Neural cell (in vitro differentiated cells): ENCODE results near the gene GTSF1L. TPM values are rescaled to one million over a fixed set of nuclear protein-coding genes. Genes with fewer than 3 reads are reported as not detected.

ENCODE experiments used
- H2AFZ ChIP-seq: fragments of 200-600, 300-800 bp; sonication (generic), shearing (Covaris generic); 2 replicates; pipeline ENCODE4 v1.6.0; 2014; ENCODE audit warnings: low read depth, mild to moderate bottlenecking, antibody characterized with exemption, low read length, moderate library complexity
- H3F3A ChIP-seq: fragments of 200-600 bp; shearing (Covaris generic); 2 replicates; pipeline ENCODE4 v1.6.1; 2016; ENCODE audit warnings: mild to moderate bottlenecking, moderate library complexity, mixed read lengths, antibody characterized with exemption, low read length; ENCODE audit not compliant: insufficient read depth, poor library complexity, severe bottlenecking
- H3K27ac ChIP-seq: fragments of 200-600, 300-800 bp; sonication (generic), shearing (Covaris generic); 2 replicates; pipeline ENCODE4 v1.5.1; 2014; ENCODE audit warnings: mild to moderate bottlenecking, low read length, moderate library complexity
- H3K27me3 ChIP-seq: fragments of 300-800, 200-600 bp; sonication (generic), shearing (Covaris generic); 2 replicates; pipeline ENCODE4 v1.6.0; 2014; ENCODE audit warnings: mild to moderate bottlenecking, low read depth, low read length, moderate library complexity; ENCODE audit not compliant: insufficient read depth
- H3K36me3 ChIP-seq: fragments of 300-800, 200-600 bp; sonication (generic), shearing (Covaris generic); 2 replicates; pipeline ENCODE4 v1.5.1; 2014; ENCODE audit warnings: mild to moderate bottlenecking, antibody characterized with exemption, low read length, moderate library complexity; ENCODE audit not compliant: insufficient read depth
- H3K4me2 ChIP-seq: fragments of 300-800, 200-600 bp; sonication (generic), shearing (Covaris generic); 2 replicates; pipeline ENCODE4 v1.6.0; 2014; ENCODE audit warnings: mild to moderate bottlenecking, low read length
- H3K4me3 ChIP-seq: fragments of 300-800, 200-600 bp; sonication (generic), shearing (Covaris generic); 2 replicates; pipeline ENCODE4 v1.5.1; 2014; ENCODE audit warnings: mild to moderate bottlenecking, low read length, moderate library complexity
- H3K79me2 ChIP-seq: fragments of 200-600 bp; shearing (Covaris generic); replicated peaks from 2 replicates; pipeline ENCODE4 v1.6.0; 2014; ENCODE audit warnings: mild to moderate bottlenecking, low read length, moderate library complexity; ENCODE audit not compliant: insufficient read depth
- H3K9ac ChIP-seq: fragments of 300-800, 200-600 bp; sonication (generic), shearing (Covaris generic); 2 replicates; pipeline ENCODE4 v1.6.1; 2016; ENCODE audit warnings: mild to moderate bottlenecking, low read length, mixed read lengths
- H3K9me2 ChIP-seq: fragments of 200-600 bp; shearing (Covaris generic); 2 replicates; pipeline ENCODE4 v1.6.1; 2016; ENCODE audit warnings: mild to moderate bottlenecking, low read length, mixed read lengths; ENCODE audit not compliant: insufficient read depth
- H3K9me3 ChIP-seq: fragments of 200-600, 300-800 bp; sonication (generic), shearing (Covaris generic); 2 replicates; pipeline ENCODE4 v1.6.1; 2016; ENCODE audit warnings: mild to moderate bottlenecking, mixed run types, low read length, moderate library complexity, mixed read lengths
- H4K20me1 ChIP-seq: fragments of 200-600 bp; shearing (Covaris generic); 2 replicates; pipeline ENCODE4 v1.6.1; 2016; ENCODE audit warnings: mild to moderate bottlenecking, mixed run types; ENCODE audit not compliant: insufficient read depth
- CTCF ChIP-seq: fragments of 450-650 bp; IDR thresholded peaks from 2 replicates; pipeline ENCODE4 v1.5.1; 2014; ENCODE audit warnings: antibody characterized with exemption, mild to moderate bottlenecking, moderate library complexity; ENCODE audit not compliant: poor library complexity, severe bottlenecking
- EP300 ChIP-seq: fragments of 450-650 bp; conservative IDR thresholded peaks from 2 replicates; pipeline ENCODE4 v1.6.1; 2014; ENCODE audit warnings: antibody characterized with exemption, mild to moderate bottlenecking, moderate library complexity; ENCODE audit not compliant: poor library complexity, severe bottlenecking
- EZH2 ChIP-seq: fragments of 200-600, 300-800 bp; shearing (Covaris generic), sonication (generic); IDR thresholded peaks from 2 replicates; pipeline ENCODE4 v1.6.1; 2014; ENCODE audit warnings: antibody characterized with exemption, low read length, borderline replicate concordance, mild to moderate bottlenecking; ENCODE audit not compliant: insufficient read depth, poor library complexity, severe bottlenecking
- MXI1 ChIP-seq: fragments of 450-650 bp; conservative IDR thresholded peaks from 2 replicates; pipeline ENCODE4 v1.6.1; 2014; ENCODE audit warnings: antibody characterized with exemption, mild to moderate bottlenecking; ENCODE audit not compliant: poor library complexity, severe bottlenecking
- POLR2AphosphoS5 ChIP-seq: IDR thresholded peaks from 2 replicates; pipeline ENCODE4 v1.6.1; 2012
- RAD21 ChIP-seq: fragments of 450-650 bp; conservative IDR thresholded peaks from 2 replicates; pipeline ENCODE4 v1.6.1; 2014; ENCODE audit warnings: antibody characterized with exemption, mild to moderate bottlenecking, moderate library complexity
- REST ChIP-seq: IDR thresholded peaks from 2 replicates; pipeline ENCODE4 v1.6.1; 2012; ENCODE audit warnings: borderline replicate concordance
- SMC3 ChIP-seq: fragments of 450-650 bp; conservative IDR thresholded peaks from 2 replicates; pipeline ENCODE4 v1.6.1; 2014; ENCODE audit warnings: antibody characterized with exemption, mild to moderate bottlenecking, moderate library complexity; ENCODE audit not compliant: poor library complexity
- TAF1 ChIP-seq: IDR thresholded peaks from 2 replicates; pipeline ENCODE4 v1.6.1; 2012; ENCODE audit warnings: low read depth
- polyA plus RNA-seq: library from polyadenylated mRNA; depleted of rRNA; stranded (reverse); fragments of >200 nt; gene quantifications from 2 replicates; pipeline ENCODE4 v1.2.3, GENCODE V29; 2014

GTSF1L gene
- polyA plus RNA-seq, 1 donor from 2014 or later, result not detected

GRCh38 chr20:43744151-43744611, 17.4 kb upstream of the GTSF1L start:
- Histone ChIP-seq H3K27ac (no peak overlapping the region), H2AFZ (no peak overlapping the region), H3K79me2 (no peaks in the 10 kb centered on the region), H3K9ac (no peak overlapping the region), H3K9me3 (no peaks in the 10 kb centered on the region), H4K20me1 (no peaks in the 10 kb centered on the region), H3K4me2 (no peak overlapping the region), H3K4me3 (no peak overlapping the region), H3K9me2 (no peaks in the 10 kb centered on the region), H3F3A (no peaks in the 10 kb centered on the region), H3K27me3 (no peaks in the 10 kb centered on the region), H3K36me3 (no peaks in the 10 kb centered on the region)
- TF ChIP-seq TAF1 (no peak), CTCF (no peak), EZH2 (no peak), POLR2AphosphoS5 (no peak), MXI1 (no peak), SMC3 (no peak), EP300 (no peak), RAD21 (no peak), REST (no peak)

- Histone ChIP-seq H3K27me3 (no peaks in the 10 kb centered on the region), H3K9me2 (no peaks in the 10 kb centered on the region), H2AFZ (no peak overlapping the region), H3K79me2 (no peaks in the 10 kb centered on the region), H4K20me1 (no peaks in the 10 kb centered on the region), H3K9ac (no peak overlapping the region), H3K9me3 (no peaks in the 10 kb centered on the region), H3K4me2 (no peak overlapping the region), H3K4me3 (no peak overlapping the region), H3F3A (no peaks in the 10 kb centered on the region), H3K27ac (no peak overlapping the region), H3K36me3 (no peaks in the 10 kb centered on the region)
- no peak for TF ChIP-seq RAD21
- TF ChIP-seq SMC3, result no peak
- no peak for TF ChIP-seq CTCF
- no peak for TF ChIP-seq EZH2
- TF ChIP-seq EP300, result no peak
- TF ChIP-seq POLR2AphosphoS5, result no peak
- TF ChIP-seq MXI1, result no peak
- no peak for TF ChIP-seq TAF1
- TF ChIP-seq REST, result no peak
Measured at GRCh38 chr20:43740642-43741041, 13.8 kb upstream of the GTSF1L start.
